GM12891 (cell line): Measurements from ENCODE around the gene DMKN.

Experiments used
- POLR2A ChIP-seq: IDR thresholded peaks from 2 replicates; pipeline ENCODE4 v1.6.1; 2011; ENCODE audit warnings: low read depth, low read length, control low read depth
- POLR2AphosphoS5 ChIP-seq: IDR thresholded peaks from 2 replicates; pipeline ENCODE4 v1.6.1; 2011; ENCODE audit warnings: low read depth, low read length, control low read depth

DNA sequence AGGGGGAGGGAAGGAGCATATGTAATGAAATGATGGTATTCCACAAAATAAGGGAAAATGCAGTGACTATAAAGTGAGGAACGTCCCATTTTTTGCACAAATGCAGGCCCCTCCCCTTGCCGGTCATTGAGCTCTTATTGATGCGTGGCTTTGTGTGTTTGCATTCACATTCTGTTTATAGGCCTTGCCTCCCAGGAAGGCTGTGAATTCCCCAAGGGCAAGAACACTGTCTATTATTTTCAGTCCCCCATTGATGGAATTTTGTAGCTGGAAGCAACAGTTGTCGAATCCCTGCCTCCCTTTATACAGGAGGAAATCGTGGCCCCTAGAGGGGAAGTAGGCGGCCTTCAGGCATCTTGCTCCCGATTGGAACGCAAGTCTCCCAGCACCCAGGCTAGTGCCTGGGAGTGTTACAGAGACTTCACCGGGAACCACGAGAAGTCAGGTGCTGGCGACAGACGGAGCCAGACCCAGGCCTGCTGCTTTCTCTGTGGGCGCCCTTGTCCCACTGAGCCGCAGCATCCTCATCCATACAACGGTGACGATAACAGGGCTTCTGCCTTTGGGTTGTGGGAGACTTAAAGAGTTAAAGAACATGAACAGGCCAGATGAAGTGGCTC is 7.8 kb upstream of the DMKN start:
- no peak for TF ChIP-seq POLR2A
- no peak for TF ChIP-seq POLR2AphosphoS5
